ENCODE data around the gene ATG4A. TPM values are rescaled to one million over a fixed set of nuclear protein-coding genes. Genes with fewer than 3 reads are reported as not detected.

ATG4A gene
- total and polyA plus RNA-seq, 2 of the 8 experiments (the other 6 are each of a cell fraction or from before 2014, with no cell fraction given) = 1.2 to 2.0 TPM

DNA sequence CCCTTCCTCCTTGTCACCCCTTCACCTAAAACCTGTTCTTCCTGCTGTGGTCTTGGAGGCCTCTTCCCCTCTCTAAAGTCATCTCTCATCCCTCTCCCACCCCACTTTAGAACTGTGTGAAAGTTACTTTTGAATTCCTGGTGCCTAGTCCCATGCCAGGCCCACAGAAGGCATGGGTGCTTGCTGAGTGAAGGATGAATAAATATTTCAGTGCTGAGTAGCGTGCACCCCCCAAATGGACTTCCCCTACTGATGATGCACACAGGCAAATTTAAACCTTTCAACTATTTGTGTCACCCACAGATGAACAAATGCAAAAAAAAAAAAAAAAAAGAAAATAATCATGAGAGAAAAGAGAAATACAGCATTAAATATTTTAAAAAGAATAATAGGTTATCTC is 20.0 kb upstream of the ATG4A start:
- FAIRE-seq = no peak
- H2AFZ ChIP-seq (ENCODE audit: low read length) = no peak overlapping the region
- no peak overlapping the region for H4K5ac ChIP-seq (ENCODE audit: insufficient read length, low read depth, low read length)

More for the DNA sequence above, 20.0 kb upstream of the ATG4A start:
- Histone ChIP-seq H3K9ac (replicated peaks in 1 of 4; ENCODE audit: extremely low read depth in 1 of 4, low read depth in 3 of 4, low read length in 3 of 4) (no peak overlapping the region), H2BK12ac (ENCODE audit: low read depth, low read length) (no peak overlapping the region), H2BK120ac (replicated peaks; ENCODE audit: low read depth, low read length) (no peak overlapping the region), H3K79me1 (ENCODE audit: low read depth, low read length) (no peaks in the 10 kb centered on the region), H2BK5ac (ENCODE audit: low read depth, low read length) (no peak overlapping the region), H3K4ac (replicated peaks; ENCODE audit: insufficient read length, low read depth, low read length) (no peak overlapping the region), H3K36me3 (ENCODE audit: control insufficient read depth in 2 of 4, insufficient read depth in 4 of 4, low read length in 3 of 4) (no peaks in the 10 kb centered on the region), H3K18ac (ENCODE audit: extremely low read depth, low read length) (no peak overlapping the region), H2BK15ac (ENCODE audit: low read length) (no peak overlapping the region), H3K27me3 (replicated peaks in 1 of 4; ENCODE audit: control insufficient read depth in 3 of 4, extremely low read depth in 1 of 4, insufficient read depth in 3 of 4, low read length in 3 of 4) (no peaks in the 10 kb centered on the region), H4K20me1 (replicated peaks in 1 of 2; ENCODE audit: control insufficient read depth in 1 of 2, insufficient read depth in 2 of 2, low read length in 2 of 2) (no peaks in the 10 kb centered on the region), H3K23ac (ENCODE audit: insufficient read length) (no peak overlapping the region), H3K79me2 (ENCODE audit: control insufficient read depth in 1 of 2, insufficient read depth in 2 of 2, low read length in 2 of 2) (no peaks in the 10 kb centered on the region), H2BK20ac (ENCODE audit: low read length) (no peak overlapping the region), H3K23me2 (ENCODE audit: low read depth, low read length) (no peaks in the 10 kb centered on the region), H3K9me3 (ENCODE audit: insufficient read depth in 2 of 2, low read depth in 1 of 2, low read length in 1 of 2) (no peaks in the 10 kb centered on the region), H3K14ac (ENCODE audit: insufficient read length) (no peak overlapping the region), H3K4me2 (ENCODE audit: insufficient read depth in 1 of 2, low read depth in 2 of 2, low read length in 2 of 2) (no peak overlapping the region), H3K4me1 (replicated peaks in 1 of 4; ENCODE audit: control insufficient read depth in 3 of 4, insufficient read depth in 4 of 4, low read length in 3 of 4) (no peaks in the 10 kb centered on the region), H4K8ac (ENCODE audit: extremely low read depth, insufficient read depth, low read length) (no peak overlapping the region), H3K4me3 (ENCODE audit: extremely low read depth in 1 of 4, insufficient read depth in 2 of 4, low read depth in 3 of 4, low read length in 4 of 4) (no peak overlapping the region), H3K27ac (ENCODE audit: low read depth, low read length) (no peak overlapping the region), H4K91ac (replicated peaks; ENCODE audit: insufficient read length, low read length) (no peak overlapping the region), H2AK5ac (ENCODE audit: low read depth, low read length) (no peak overlapping the region), H3K56ac (replicated peaks; ENCODE audit: insufficient read length, low read depth, low read length) (no peak overlapping the region)
- ChIA-PET CTCF (ENCODE audit: partially characterized antibody) (interaction anchor here (1.9 to 2.1 kb wide), 2 partner anchors 19 to 53 kb away, joined by 5 read pairs; partner anchors contain the start of gene PSMD10), POLR2A (ENCODE audit: partially characterized antibody) (no interaction called here)
- no peak for DNase-seq (ENCODE audit: low read depth in 1 of 2, low spot score in 2 of 2)
- TF ChIP-seq TBP (IDR thresholded peaks at IDR 0.05; ENCODE audit: low read depth, low read length) (no peak), SRF (IDR thresholded peaks at IDR 0.05; ENCODE audit: low read depth, low read length) (no peak), EP300 (IDR thresholded peaks at IDR 0.05; ENCODE audit: borderline replicate concordance in 1 of 2, low read depth in 2 of 2, low read length in 2 of 2) (no peak), POU5F1 (IDR thresholded peaks at IDR 0.05; ENCODE audit: low read depth, low read length) (no peak)
- WGBS, 2 experiments (ENCODE audit: extremely low coverage in 1 of 2, insufficient coverage in 1 of 2, insufficient read length in 1 of 2, insufficient replicate concordance in 2 of 2, low coverage in 1 of 2, low lambda C conversion rate in 2 of 2, missing lambda C conversion rate in 1 of 2) = 83% methylated on average over 1 of the region's 1 CpG; no CpG with 5 or more reads in 1 of the 2 experiments

All from H1 (cell line).